HG03175 (cell line): ENCODE results near the gene SCUBE3.

Experiments used
- ATAC-seq: cut with Tn5 transposase; IDR thresholded peaks from one replicate; pipeline ENCODE4 v1.9.1; 2021; ENCODE audit warnings: mild to moderate bottlenecking, moderate library complexity; ENCODE audit not compliant: unreplicated experiment

The SCUBE3 gene

GRCh38 chr6:35181308-35181932, 32.3 kb upstream of the SCUBE3 start:
- ATAC-seq: no peak

GRCh38 chr6:35181933-35182612, 31.7 kb upstream of the SCUBE3 start:
- no peak for ATAC-seq

DNA sequence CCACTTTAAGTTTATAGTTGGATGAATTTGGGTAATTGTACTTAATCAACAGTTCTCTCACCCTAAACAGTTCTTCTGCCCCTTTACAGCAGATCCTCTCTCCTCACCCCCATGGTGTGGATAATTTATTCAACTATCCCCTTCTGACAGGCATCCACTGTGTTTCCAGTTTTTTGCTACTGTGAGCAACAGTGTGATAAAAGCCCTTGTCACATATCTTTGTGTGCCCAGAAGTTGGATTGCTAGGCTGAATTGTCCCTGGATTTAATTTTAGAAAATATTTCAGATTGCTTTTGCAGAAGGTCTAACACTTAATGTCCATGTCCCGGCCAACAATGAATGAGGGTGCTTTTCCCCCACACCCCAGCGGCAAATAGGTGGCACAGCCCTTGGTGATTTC, 30.5 kb upstream of the SCUBE3 start:
- ATAC-seq: no peak

- no peak for ATAC-seq
Observed at GRCh38 chr6:35183935-35184334, 29.8 kb upstream of the SCUBE3 start.

GRCh38 chr6:35184580-35185301, 29.0 kb upstream of the SCUBE3 start:
- no peak for ATAC-seq

GRCh38 chr6:35185302-35185681, 28.5 kb upstream of the SCUBE3 start:
- no peak for ATAC-seq

GRCh38 chr6:35185971-35186370, 27.8 kb upstream of the SCUBE3 start:
- no peak for ATAC-seq

GRCh38 chr6:35186571-35186970, 27.2 kb upstream of the SCUBE3 start:
- no peak for ATAC-seq

DNA sequence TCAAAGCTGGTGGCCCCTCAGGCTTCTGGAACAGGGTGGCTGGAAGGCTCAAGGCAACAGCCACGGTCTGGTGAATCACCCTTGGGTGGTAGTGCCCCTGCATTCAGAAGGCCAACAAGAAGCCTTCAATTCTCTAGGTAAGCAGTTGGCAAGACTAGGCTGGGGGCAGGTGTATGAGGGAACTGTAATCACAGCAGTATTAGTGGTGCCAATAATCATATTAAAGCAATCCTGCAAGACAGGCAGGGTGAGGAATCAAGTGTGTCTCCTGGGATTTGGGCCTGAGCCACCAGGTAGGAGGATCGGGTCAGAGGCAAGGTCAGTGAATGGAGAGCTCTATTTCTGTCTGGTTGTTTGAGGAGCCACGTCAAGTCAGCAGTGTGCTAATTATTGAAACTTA, 24.9 kb upstream of the SCUBE3 start:
- ATAC-seq: no peak

DNA sequence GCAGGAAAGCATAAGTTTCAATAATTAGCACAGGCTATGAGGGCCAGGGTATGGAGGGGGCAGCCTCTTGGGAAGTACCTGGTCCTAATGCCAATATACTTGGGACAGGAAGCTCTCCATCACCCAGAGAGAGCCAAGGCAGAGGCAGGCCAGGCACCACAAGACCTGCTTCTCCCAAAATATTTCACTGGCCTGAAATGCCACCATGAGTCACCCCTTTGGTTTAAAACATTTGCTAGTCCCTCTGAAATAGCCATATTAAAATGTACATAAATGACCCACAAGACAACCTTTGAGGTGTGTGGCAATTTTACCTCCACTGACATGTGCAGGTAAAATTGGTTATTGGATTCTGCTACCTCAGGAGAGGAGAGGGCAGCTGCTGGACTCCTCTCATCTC, 23.4 kb upstream of the SCUBE3 start:
- no peak for ATAC-seq

GRCh38 chr6:35191889-35192288, 21.9 kb upstream of the SCUBE3 start:
- ATAC-seq: no peak

DNA sequence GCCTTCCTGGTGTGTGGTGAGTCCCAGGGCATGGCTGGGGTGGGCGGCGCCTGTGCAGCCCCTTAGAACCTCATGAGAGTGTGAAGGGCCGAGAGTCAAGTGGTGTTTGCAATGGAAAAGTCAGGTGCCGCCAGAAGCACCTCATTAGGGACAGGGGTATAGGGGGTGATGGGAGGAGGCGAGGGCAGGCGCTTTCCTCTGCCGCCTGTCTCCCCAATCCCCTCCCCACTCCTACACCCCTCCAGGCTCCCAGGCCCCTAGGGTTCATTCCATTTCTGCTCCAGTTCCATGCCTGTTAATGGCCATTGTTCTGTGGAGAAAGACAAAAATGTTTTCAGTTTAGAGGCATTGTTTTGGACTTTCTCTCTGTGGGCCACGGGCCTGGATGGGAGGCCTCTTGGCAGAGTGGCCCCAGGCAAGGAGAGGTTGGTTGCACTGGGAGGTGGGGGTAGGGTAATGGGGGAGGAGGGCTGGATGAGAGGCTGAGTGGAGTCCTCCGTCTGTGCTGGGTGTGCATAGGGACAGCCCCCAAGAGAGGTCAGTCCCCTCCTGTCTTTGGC, 21.4 kb upstream of the SCUBE3 start:
- no peak for ATAC-seq

DNA sequence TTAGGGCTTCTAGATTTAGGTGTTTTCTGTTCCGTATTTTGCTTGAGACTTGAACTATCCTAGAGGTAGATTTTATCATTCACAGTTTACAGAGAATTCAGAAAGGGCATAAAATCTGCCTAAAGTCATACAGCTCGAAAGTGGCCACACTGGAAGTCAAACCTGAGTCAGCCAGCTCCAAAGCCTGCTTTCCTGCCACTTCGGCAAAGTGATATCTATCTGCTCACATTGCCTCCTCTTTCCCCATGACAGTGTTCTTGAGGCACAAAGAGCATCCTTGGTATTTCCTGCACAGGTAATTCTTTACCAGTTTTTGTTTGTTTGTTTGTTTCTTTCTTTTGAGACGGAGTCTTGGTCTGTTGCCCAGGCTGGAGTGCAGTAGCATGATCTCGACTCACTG, 19.4 kb upstream of the SCUBE3 start:
- ATAC-seq: no peak

DNA sequence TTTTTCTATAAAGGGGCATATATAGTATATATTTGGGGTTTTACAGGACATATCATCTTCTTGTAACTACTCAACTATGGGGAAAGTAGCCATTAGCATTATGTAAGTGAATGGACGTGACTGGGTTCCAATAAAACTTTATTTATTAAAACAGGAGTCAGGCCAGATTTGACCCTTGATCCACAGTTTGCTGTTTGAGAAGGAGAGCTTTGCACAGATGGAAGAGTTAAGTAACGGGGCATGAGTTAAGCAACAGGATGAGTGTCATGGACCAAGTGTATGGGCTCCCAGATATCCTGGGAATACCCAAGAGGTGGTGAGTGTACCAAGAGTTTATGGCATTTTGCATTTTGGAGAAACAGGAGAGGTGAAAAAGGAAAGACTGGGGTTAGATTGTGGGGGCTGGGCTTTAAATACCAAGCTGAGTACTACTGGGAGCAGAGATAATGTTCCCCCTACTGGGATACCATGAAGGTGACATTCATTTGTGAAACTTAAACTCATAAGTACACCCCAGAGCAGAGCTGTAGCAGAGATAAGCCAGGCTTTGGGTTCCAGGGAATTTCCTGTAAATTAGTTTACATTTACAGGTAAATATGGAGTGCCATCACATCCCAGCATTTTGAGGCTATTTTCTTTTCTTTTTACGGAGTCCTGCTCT, 18.5 kb upstream of the SCUBE3 start:
- ATAC-seq: no peak

DNA sequence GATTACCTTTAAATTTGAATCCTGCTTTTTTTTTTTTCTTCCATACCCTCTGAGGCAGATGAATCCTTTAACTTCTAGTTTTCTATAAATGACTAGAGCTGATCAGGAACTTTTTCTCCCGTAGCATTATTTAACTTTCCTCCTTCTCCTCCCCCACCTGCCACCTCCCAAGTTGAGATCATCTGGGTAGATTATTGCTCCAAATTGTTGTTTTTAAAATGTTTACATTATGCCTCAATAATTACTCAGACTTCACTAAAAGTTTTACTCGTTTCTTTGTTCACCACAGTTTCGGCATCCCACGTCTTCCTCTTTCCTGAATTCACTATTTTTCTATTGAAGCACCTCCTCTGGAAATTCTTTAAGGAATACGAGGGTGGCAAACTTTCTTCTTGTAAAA, 16.6 kb upstream of the SCUBE3 start:
- no peak for ATAC-seq

DNA sequence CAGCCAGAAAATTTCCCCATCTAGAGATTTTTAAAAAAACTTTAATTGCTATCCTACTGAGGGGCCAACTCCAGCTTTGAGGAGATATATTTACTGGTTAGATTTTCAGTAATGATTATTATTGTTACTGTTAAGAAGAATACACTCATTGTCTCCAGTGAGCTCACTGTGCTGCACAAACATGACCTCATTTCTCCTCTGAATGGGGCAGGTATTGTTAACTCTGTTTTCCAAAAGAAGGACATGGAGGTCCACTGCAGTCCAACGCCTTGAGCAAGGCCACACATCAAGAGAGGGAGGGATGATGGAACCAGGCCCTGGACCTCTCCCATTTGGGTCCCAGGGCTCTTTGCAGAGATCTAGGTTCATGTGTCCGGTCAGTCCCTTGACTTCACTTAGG, 13.9 kb upstream of the SCUBE3 start:
- ATAC-seq: no peak

GRCh38 chr6:35202066-35202546, 11.7 kb upstream of the SCUBE3 start:
- no peak for ATAC-seq

DNA sequence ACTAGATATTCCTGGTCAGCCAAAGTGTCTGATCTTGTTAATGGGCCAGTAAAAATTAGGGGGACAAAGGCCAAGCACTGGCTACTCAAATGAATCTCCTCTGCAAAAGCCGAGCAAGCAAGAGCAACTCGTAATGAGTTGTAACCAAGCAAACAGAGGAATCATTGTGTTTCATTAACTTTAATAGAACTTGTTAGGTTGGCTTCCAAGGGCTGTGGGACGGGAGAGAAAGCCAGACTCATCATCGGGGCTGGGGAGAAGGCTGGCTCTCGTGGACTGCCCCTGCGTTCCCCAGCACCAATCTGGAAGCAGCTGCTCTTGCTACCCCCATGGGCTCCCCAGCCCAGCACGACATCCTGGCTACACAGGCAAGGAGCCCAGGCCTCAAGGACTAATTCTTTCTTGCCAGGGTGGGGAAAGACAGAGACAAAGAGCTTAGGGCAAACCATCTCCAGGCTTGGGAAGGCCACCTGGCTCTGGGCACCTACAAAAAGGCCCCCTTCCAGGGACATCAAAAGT, 10.5 kb upstream of the SCUBE3 start:
- ATAC-seq: no peak

DNA sequence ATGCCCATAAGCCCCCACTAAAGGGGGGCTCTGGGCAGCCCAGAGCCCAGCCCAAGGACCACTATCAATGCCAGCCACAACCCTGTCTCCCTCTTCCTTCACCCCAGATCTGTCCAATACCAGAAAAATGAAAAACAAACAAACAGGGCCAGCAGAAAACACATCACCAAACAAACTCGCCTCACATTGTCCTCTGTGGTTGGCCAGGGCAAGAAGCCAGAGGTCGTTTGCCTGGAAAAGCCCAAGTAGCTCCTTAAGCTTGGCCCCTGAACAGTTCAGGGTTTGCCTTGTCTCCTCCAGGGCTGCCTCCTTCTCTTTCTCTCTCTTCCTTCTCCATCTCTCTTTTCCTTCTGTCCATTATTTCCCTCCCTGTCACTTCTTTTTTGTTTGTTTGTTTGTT, 10.1 kb upstream of the SCUBE3 start:
- ATAC-seq: no peak

DNA sequence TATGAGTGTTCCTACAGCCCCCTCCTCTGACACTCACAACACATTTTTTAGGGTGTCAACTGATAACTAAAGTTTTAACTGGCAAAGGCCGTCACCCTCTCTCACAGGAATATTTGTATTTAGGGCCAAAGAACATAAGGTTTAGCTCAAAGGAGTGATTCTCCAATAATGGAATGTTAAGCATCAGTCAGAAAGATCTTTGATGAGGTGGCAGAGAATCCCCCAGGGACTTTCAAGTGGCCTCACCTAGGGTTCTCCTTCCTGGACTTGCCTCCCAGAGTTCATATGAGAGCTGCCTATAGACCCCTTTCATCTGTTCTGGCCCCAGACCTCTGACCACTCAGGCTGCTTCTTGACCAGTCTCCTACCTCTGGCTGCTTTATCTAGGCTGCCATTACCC, 7.4 kb upstream of the SCUBE3 start:
- no peak for ATAC-seq

GRCh38 chr6:35208419-35208818, 5.3 kb upstream of the SCUBE3 start:
- no peak for ATAC-seq
